ENCODE measurements around the gene MYCBP. TPM values are rescaled to one million over a fixed set of nuclear protein-coding genes. Genes with fewer than 3 reads are reported as not detected.

The MYCBP gene
- total RNA-seq, 1 donor from 2014 or later = 14.1 TPM

Other genes starting within 250 kb of the MYCBP start
- 22.0 TPM for gene RRAGC, start 13.6 kb downstream of the MYCBP start, total RNA-seq
- gene GJA9, start 8.2 kb upstream of the MYCBP start, total RNA-seq = not detected
- not detected for gene RHBDL2, start 68.5 kb upstream of the MYCBP start, total RNA-seq
- gene AKIRIN1, start 117.9 kb upstream of the MYCBP start, total RNA-seq = 56.8 TPM
- 728 TPM for gene NDUFS5, start 153.0 kb upstream of the MYCBP start, total RNA-seq

Measured in Right ventricle myocardium superior (tissue), 1 donor.